ENCODE results near the gene CADPS2.

The CADPS2 gene

DNA sequence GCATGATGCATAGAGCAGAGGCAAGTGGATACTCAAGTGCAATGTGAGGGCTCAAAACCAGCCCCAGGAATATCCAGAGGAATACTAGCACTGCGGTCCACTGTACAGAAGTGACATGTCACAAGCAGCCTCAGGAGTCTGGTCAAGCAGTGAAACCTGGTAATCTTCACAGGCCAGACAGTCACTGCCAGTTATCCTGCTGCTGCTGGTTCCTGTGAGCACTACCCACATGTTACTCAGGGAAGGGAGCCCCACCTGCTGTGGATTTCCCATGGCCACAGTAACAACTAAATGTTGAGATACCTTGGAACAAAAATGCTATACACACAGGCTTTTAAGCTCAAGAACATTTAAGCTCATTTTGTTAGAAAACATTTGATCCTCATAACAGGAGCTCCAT, 290.4 kb downstream of the CADPS2 start:
- H3K4me1 ChIP-seq (ENCODE audit: control insufficient read depth, insufficient read depth, low read length) = no peaks in the 10 kb centered on the region
- no peaks in the 10 kb centered on the region for H3K27me3 ChIP-seq (ENCODE audit: control insufficient read depth, insufficient read depth, low read length)
- no peak overlapping the region for H3K27ac ChIP-seq (ENCODE audit: low read length)
- DNase-seq (ENCODE audit: low read depth, low spot score) = no peak
- no peak overlapping the region for H3K4me3 ChIP-seq (ENCODE audit: low read length)
- WGBS (ENCODE audit: insufficient coverage, insufficient read length) = no CpG with 5 or more reads among the region's 1 CpG
- H3K36me3 ChIP-seq (ENCODE audit: control insufficient read depth, insufficient read depth, low read length) = no peaks in the 10 kb centered on the region
- no peaks in the 10 kb centered on the region; the same call in 1 of the 2 replicates for H3K9me3 ChIP-seq (ENCODE audit: control insufficient read depth, insufficient read depth, low read length)

DNA sequence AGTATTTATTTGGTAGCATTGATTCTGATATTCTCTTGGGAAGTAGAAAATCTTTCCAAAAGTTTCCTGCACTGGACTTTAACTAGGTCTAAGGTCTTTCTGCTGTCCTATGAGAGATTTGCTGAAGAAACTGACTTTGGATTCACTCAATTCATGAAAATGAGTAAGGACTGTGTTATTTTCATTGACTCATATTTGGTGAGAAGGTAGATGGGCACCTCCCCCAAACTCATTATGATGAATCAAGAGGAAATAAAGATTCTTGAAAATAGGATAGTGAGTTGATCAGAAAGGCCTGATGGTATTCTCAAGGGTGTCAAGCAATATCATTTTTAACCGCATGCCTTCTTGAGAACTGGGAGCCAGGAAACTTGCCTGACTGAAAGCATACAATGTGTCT, 297.6 kb downstream of the CADPS2 start:
- no peak for DNase-seq (ENCODE audit: low read depth, low spot score)
- H3K27ac ChIP-seq (ENCODE audit: low read length) = no peak overlapping the region
- H3K9me3 ChIP-seq (ENCODE audit: control insufficient read depth, insufficient read depth, low read length) = no peaks in the 10 kb centered on the region
- no peaks in the 10 kb centered on the region for H3K36me3 ChIP-seq (ENCODE audit: control insufficient read depth, insufficient read depth, low read length)
- H3K4me1 ChIP-seq (ENCODE audit: control insufficient read depth, insufficient read depth, low read length) = no peaks in the 10 kb centered on the region
- H3K4me3 ChIP-seq (ENCODE audit: low read length) = no peak overlapping the region
- no peaks in the 10 kb centered on the region for H3K27me3 ChIP-seq (ENCODE audit: control insufficient read depth, insufficient read depth, low read length)
- WGBS (ENCODE audit: insufficient coverage, insufficient read length) = no CpG with 5 or more reads among the region's 1 CpG

- DNase-seq (ENCODE audit: low read depth, low spot score) = no peak
Measured at GRCh38 chr7:122584676-122585251, 301.5 kb downstream of the CADPS2 start.

DNA sequence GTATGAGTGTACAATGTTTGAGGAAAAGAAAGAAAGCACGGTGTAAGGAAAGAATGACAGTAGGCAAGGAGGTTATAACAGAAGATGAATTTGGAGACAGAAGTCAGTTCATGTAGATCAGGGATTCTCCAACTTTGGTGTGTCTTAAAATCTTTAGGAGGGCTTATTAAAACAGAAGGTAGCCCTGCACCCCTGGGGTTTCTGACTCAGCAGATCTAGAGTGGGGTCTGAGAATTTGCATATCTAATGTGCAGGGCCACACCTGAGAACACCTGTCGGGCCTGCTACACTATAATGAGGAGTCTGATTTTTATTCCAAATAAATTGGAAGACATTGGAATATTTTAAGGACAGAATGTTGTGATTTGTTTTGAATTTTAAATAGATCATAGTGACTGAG, 307.9 kb downstream of the CADPS2 start:
- no CpG with 5 or more reads among the region's 2 CpGs for WGBS (ENCODE audit: insufficient coverage, insufficient read length)
- DNase-seq (ENCODE audit: low read depth, low spot score) = no peak
- Histone ChIP-seq H3K4me1 (ENCODE audit: control insufficient read depth, insufficient read depth, low read length) (no peaks in the 10 kb centered on the region), H3K9me3 (ENCODE audit: control insufficient read depth, insufficient read depth, low read length) (no peaks in the 10 kb centered on the region), H3K4me3 (ENCODE audit: low read length) (no peak overlapping the region), H3K27ac (ENCODE audit: low read length) (no peak overlapping the region), H3K27me3 (ENCODE audit: control insufficient read depth, insufficient read depth, low read length) (no peaks in the 10 kb centered on the region), H3K36me3 (ENCODE audit: control insufficient read depth, insufficient read depth, low read length) (no peaks in the 10 kb centered on the region)

More at GRCh38 chr7:122584676-122585251, 301.5 kb downstream of the CADPS2 start:
- H3K4me3 ChIP-seq (ENCODE audit: low read length) = no peak overlapping the region
- no peaks in the 10 kb centered on the region for H3K27me3 ChIP-seq (ENCODE audit: control insufficient read depth, insufficient read depth, low read length)
- H3K9me3 ChIP-seq (ENCODE audit: control insufficient read depth, insufficient read depth, low read length) = no peaks in the 10 kb centered on the region
- no peaks in the 10 kb centered on the region for H3K4me1 ChIP-seq (ENCODE audit: control insufficient read depth, insufficient read depth, low read length)
- H3K36me3 ChIP-seq (ENCODE audit: control insufficient read depth, insufficient read depth, low read length) = no peaks in the 10 kb centered on the region
- H3K27ac ChIP-seq (ENCODE audit: low read length) = no peak overlapping the region
- no CpG with 5 or more reads among the region's 3 CpGs for WGBS (ENCODE audit: insufficient coverage, insufficient read length)

GRCh38 chr7:122577449-122578003, 308.7 kb downstream of the CADPS2 start:
- Histone ChIP-seq H3K4me3 (ENCODE audit: low read length) (no peak overlapping the region), H3K36me3 (ENCODE audit: control insufficient read depth, insufficient read depth, low read length) (no peaks in the 10 kb centered on the region), H3K27ac (ENCODE audit: low read length) (no peak overlapping the region), H3K9me3 (ENCODE audit: control insufficient read depth, insufficient read depth, low read length) (no peaks in the 10 kb centered on the region), H3K4me1 (ENCODE audit: control insufficient read depth, insufficient read depth, low read length) (no peaks in the 10 kb centered on the region), H3K27me3 (ENCODE audit: control insufficient read depth, insufficient read depth, low read length) (no peaks in the 10 kb centered on the region)
- DNase-seq (ENCODE audit: low read depth, low spot score) = no peak
- 100% methylated on average over 1 of the region's 4 CpGs for WGBS (ENCODE audit: insufficient coverage, insufficient read length)

DNA sequence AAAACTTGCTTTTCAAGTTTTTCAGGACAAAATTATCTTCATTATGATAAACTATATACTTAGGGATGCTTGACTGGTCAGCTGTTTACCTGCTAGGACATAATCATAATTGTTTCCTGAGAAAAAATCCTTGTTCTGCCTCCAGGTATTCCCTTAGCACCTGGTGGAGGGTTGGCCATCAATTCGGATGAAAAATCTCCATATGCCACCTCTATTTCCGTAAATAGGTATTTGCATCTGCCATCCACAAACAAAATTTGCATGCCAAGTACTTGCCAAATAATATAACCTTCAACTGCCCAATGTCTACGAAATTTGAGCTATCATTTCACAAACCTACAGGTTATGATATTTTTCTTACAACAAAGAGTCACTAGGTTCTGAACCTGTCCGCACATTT, 313.6 kb downstream of the CADPS2 start:
- H3K27ac ChIP-seq (ENCODE audit: low read length) = no peak overlapping the region
- WGBS (ENCODE audit: insufficient coverage, insufficient read length) = no CpG with 5 or more reads among the region's 4 CpGs

GRCh38 chr7:122561326-122561725, 324.9 kb downstream of the CADPS2 start:
- Histone ChIP-seq H3K36me3 (ENCODE audit: control insufficient read depth, insufficient read depth, low read length) (no peaks in the 10 kb centered on the region), H3K4me1 (ENCODE audit: control insufficient read depth, insufficient read depth, low read length) (peaks cover 1% of the 10 kb centered on the region; the same call in 1 of the 2 replicates), H3K27me3 (ENCODE audit: control insufficient read depth, insufficient read depth, low read length) (no peaks in the 10 kb centered on the region), H3K27ac (ENCODE audit: low read length) (no peak overlapping the region), H3K9me3 (ENCODE audit: control insufficient read depth, insufficient read depth, low read length) (no peaks in the 10 kb centered on the region), H3K4me3 (ENCODE audit: low read length) (no peak overlapping the region)
- DNase-seq (ENCODE audit: low read depth, low spot score) = no peak
- WGBS (ENCODE audit: insufficient coverage, insufficient read length) = no CpG with 5 or more reads among the region's 2 CpGs

More for the DNA sequence above, 313.6 kb downstream of the CADPS2 start:
- H3K4me1 ChIP-seq (ENCODE audit: control insufficient read depth, insufficient read depth, low read length) = no peaks in the 10 kb centered on the region
- H3K4me3 ChIP-seq (ENCODE audit: low read length) = no peak overlapping the region
- DNase-seq (ENCODE audit: low read depth, low spot score) = no peak
- no peaks in the 10 kb centered on the region for H3K36me3 ChIP-seq (ENCODE audit: control insufficient read depth, insufficient read depth, low read length)
- no peaks in the 10 kb centered on the region for H3K27me3 ChIP-seq (ENCODE audit: control insufficient read depth, insufficient read depth, low read length)
- no peaks in the 10 kb centered on the region for H3K9me3 ChIP-seq (ENCODE audit: control insufficient read depth, insufficient read depth, low read length)

DNA sequence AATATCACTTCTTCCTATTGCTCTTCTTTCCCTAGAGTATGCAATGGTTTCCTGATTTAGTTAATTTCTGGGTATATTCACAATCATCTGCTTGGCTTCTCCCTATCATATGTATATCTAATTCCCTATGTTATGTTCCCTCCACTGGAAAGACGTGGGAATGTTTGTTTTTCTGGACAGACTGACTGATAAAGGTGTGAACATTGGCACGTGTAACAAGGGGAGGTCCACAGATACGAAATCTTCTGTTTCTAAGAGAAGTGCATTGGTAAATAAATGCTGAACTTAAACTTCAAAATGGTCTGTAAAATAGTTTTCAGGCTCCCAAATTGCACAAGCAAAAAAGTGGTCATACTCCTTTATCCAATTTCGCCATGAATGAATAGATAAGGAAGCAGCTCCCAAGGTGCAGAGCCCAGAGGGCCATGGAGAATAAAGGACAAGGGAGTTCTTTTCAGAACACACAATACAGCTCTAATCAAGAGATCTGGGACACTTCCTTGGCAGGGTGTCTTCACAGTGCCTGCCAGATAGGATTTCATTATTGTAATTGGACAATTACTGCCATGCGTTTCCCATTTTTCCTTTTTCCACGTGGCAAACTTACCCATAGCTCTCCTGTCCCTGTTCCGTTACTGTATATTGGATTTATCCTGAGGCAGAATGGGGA, 329.3 kb downstream of the CADPS2 start:
- Histone ChIP-seq H3K36me3 (ENCODE audit: control insufficient read depth, insufficient read depth, low read length) (no peaks in the 10 kb centered on the region), H3K27me3 (ENCODE audit: control insufficient read depth, insufficient read depth, low read length) (no peaks in the 10 kb centered on the region), H3K4me3 (ENCODE audit: low read length) (no peak overlapping the region), H3K4me1 (ENCODE audit: control insufficient read depth, insufficient read depth, low read length) (no peaks in the 10 kb centered on the region), H3K9me3 (ENCODE audit: control insufficient read depth, insufficient read depth, low read length) (no peaks in the 10 kb centered on the region), H3K27ac (ENCODE audit: low read length) (no peak overlapping the region)
- no peak for DNase-seq (ENCODE audit: low read depth, low spot score)
- no CpG with 5 or more reads among the region's 7 CpGs for WGBS (ENCODE audit: insufficient coverage, insufficient read length)

GRCh38 chr7:122556219-122556618, 330.0 kb downstream of the CADPS2 start:
- Histone ChIP-seq H3K36me3 (ENCODE audit: control insufficient read depth, insufficient read depth, low read length) (no peaks in the 10 kb centered on the region), H3K27ac (ENCODE audit: low read length) (no peak overlapping the region)
- DNase-seq (ENCODE audit: low read depth, low spot score) = no peak

GRCh38 chr7:122553761-122554160, 332.5 kb downstream of the CADPS2 start:
- no peaks in the 10 kb centered on the region for H3K27me3 ChIP-seq (ENCODE audit: control insufficient read depth, insufficient read depth, low read length)
- WGBS (ENCODE audit: insufficient coverage, insufficient read length) = no CpG with 5 or more reads among the region's 1 CpG
- no peak overlapping the region for H3K4me3 ChIP-seq (ENCODE audit: low read length)
- no peak for DNase-seq (ENCODE audit: low read depth, low spot score)
- no peaks in the 10 kb centered on the region for H3K9me3 ChIP-seq (ENCODE audit: control insufficient read depth, insufficient read depth, low read length)
- no peak overlapping the region for H3K27ac ChIP-seq (ENCODE audit: low read length)
- H3K36me3 ChIP-seq (ENCODE audit: control insufficient read depth, insufficient read depth, low read length) = no peaks in the 10 kb centered on the region
- H3K4me1 ChIP-seq (ENCODE audit: control insufficient read depth, insufficient read depth, low read length) = no peaks in the 10 kb centered on the region

More at GRCh38 chr7:122556219-122556618, 330.0 kb downstream of the CADPS2 start:
- H3K27me3 ChIP-seq (ENCODE audit: control insufficient read depth, insufficient read depth, low read length) = no peaks in the 10 kb centered on the region
- no peaks in the 10 kb centered on the region for H3K4me1 ChIP-seq (ENCODE audit: control insufficient read depth, insufficient read depth, low read length)
- H3K4me3 ChIP-seq (ENCODE audit: low read length) = no peak overlapping the region
- H3K9me3 ChIP-seq (ENCODE audit: control insufficient read depth, insufficient read depth, low read length) = no peaks in the 10 kb centered on the region

DNA sequence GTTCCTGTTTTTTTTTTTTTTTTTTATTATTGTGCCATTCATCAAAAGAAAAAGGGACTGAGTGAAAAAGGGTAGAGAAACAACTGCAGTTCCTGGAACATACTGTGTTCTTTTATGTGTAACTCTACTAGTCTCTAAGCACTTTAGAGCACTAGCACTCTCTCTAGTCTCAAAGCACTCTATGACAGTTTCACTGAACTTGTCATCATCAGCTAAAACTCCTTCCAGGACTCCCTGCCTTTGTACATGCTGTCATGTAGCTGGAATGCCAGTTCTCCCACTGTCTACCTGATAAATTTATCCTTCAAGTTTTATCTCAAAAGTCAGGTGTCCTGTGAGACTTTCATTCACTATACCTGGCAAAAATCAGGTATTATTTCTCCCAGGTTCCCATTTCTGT, 333.5 kb downstream of the CADPS2 start:
- DNase-seq (ENCODE audit: low read depth, low spot score) = no peak
- H3K27ac ChIP-seq (ENCODE audit: low read length) = no peak overlapping the region
- no peak overlapping the region for H3K4me3 ChIP-seq (ENCODE audit: low read length)
- no peaks in the 10 kb centered on the region for H3K36me3 ChIP-seq (ENCODE audit: control insufficient read depth, insufficient read depth, low read length)
- no peaks in the 10 kb centered on the region for H3K9me3 ChIP-seq (ENCODE audit: control insufficient read depth, insufficient read depth, low read length)
- H3K27me3 ChIP-seq (ENCODE audit: control insufficient read depth, insufficient read depth, low read length) = no peaks in the 10 kb centered on the region
- H3K4me1 ChIP-seq (ENCODE audit: control insufficient read depth, insufficient read depth, low read length) = no peaks in the 10 kb centered on the region

Measured in iPS DF 6.9 (cell line).